Tibial nerve (tissue), 4 donors: Measurements from ENCODE around the gene GHR. TPM values are rescaled to one million over a fixed set of nuclear protein-coding genes. Genes with fewer than 3 reads are reported as not detected.
A peak's percentile ranks its signal among the peaks of the same experiment; 100 is the strongest.

Source experiments
- DNase-seq, 2 donors: peaks; one replicate each; pipeline ENCODE4 v3.0.0-alpha.2; 2019; ENCODE audit warnings: low spot score in 2 of 2
- H3K27ac ChIP-seq, 4 donors: fragments of 200-600 bp; sonication (generic) in 3 of 4; one replicate each; pipeline ENCODE4 v1.5.1; 2017 to 2019; ENCODE audit warnings: mild to moderate bottlenecking in 1 of 4
- H3K27me3 ChIP-seq, 2 donors: fragments of 200-600 bp; sonication (generic) in 1 of 2; one replicate each; pipeline versions ENCODE4 v1.5.1 to v1.6.0; 2017 to 2019
- H3K36me3 ChIP-seq, 3 donors: fragments of 200-600 bp; sonication (generic); one replicate each; pipeline ENCODE4 v1.5.1; 2018 to 2019
- H3K4me1 ChIP-seq, 4 donors: fragments of 200-600 bp; sonication (generic) in 3 of 4; one replicate each; pipeline ENCODE4 v1.5.1; 2017 to 2019
- H3K4me3 ChIP-seq, 4 donors: fragments of 200-600 bp; sonication (generic) in 3 of 4; one replicate each; pipeline ENCODE4 v1.5.1; 2017 to 2019; ENCODE audit warnings: mild to moderate bottlenecking in 1 of 4, moderate library complexity in 1 of 4
- H3K9me3 ChIP-seq, 4 donors: fragments of 200-600 bp; sonication (generic) in 3 of 4; one replicate each; pipeline ENCODE4 v1.5.1; 2017 to 2019
- EP300 ChIP-seq, 2 donors: sonication (generic); formaldehyde crosslinking; IDR thresholded peaks; one replicate each; pipeline ENCODE4 v1.6.1; 2017; ENCODE audit warnings: antibody characterized with exemption in 2 of 2, mild to moderate bottlenecking in 1 of 2
- POLR2A ChIP-seq, 2 donors: fragments of 450-650 bp; IDR thresholded peaks; one replicate each; pipeline ENCODE4 v1.6.1; 2017; ENCODE audit warnings: antibody characterized with exemption in 2 of 2, mild to moderate bottlenecking in 2 of 2, moderate library complexity in 2 of 2
- WGBS, 2 donors: methylation state at CpG; one replicate each; pipeline ENCODE4 v1.1.5; 2018; 5-methylcytosine and 5-hydroxymethylcytosine counted together
- total RNA-seq, 4 donors: library from RNA; depleted of rRNA; stranded (reverse); fragments of >200 nt; gene quantifications; one replicate each; pipeline ENCODE4 v1.1.0, GENCODE V29; 2016
- TF ChIP-seq, protein P1 (sequence below), 5 experiments: fragments of 200-600 bp in 3 of 5; fragments of 450-650 bp in 2 of 5; sonication (generic) in 3 of 5; IDR thresholded peaks; one replicate each; pipeline ENCODE4 v1.5.1; 2016 to 2019; ENCODE audit warnings: antibody characterized with exemption in 5 of 5, mild to moderate bottlenecking in 3 of 5, moderate library complexity in 2 of 5

GHR gene
- total RNA-seq, 4 donors from 2014 or later, result 30.2 to 39.6 (median 39.2) TPM

DNA sequence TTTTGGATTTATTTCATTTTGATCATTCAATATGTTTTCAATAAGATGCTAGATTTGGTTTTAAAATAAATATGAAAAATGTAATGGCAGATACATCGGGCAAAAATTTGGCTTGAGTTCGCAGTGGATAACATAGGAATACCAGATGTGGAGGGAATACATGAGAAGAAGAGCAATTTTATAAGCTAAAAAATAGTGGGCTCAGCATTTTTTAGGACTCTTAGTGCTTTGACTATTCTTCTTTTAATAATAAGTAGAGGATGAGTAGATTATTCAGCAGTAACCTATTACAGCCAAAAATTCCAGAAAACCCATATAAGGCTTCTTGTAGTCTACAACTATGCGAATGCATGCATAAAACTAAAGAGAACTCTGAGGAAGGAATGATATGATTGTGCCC, 22.8 kb upstream of the GHR start:
- no peaks in the 10 kb centered on the region for H3K36me3 ChIP-seq
- no peak overlapping the region for H3K4me3 ChIP-seq
- no peak for DNase-seq
- H3K27me3 ChIP-seq, result no peaks in the 10 kb centered on the region
- no peaks in the 10 kb centered on the region for H3K9me3 ChIP-seq
- H3K4me1 ChIP-seq, result peaks cover 0 to 5% (median 0%) of the 10 kb centered on the region in 4 donors
- WGBS, 2 donors, result 86 to 90% methylated on average over 3 of the region's 3 CpGs
- no peak overlapping the region for H3K27ac ChIP-seq
- TF ChIP-seq POLR2A (IDR thresholded peaks at IDR 0.05), result no peak
- TF ChIP-seq, protein P1, sequence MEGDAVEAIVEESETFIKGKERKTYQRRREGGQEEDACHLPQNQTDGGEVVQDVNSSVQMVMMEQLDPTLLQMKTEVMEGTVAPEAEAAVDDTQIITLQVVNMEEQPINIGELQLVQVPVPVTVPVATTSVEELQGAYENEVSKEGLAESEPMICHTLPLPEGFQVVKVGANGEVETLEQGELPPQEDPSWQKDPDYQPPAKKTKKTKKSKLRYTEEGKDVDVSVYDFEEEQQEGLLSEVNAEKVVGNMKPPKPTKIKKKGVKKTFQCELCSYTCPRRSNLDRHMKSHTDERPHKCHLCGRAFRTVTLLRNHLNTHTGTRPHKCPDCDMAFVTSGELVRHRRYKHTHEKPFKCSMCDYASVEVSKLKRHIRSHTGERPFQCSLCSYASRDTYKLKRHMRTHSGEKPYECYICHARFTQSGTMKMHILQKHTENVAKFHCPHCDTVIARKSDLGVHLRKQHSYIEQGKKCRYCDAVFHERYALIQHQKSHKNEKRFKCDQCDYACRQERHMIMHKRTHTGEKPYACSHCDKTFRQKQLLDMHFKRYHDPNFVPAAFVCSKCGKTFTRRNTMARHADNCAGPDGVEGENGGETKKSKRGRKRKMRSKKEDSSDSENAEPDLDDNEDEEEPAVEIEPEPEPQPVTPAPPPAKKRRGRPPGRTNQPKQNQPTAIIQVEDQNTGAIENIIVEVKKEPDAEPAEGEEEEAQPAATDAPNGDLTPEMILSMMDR (IDR thresholded peaks at IDR 0.05), result no peak
- no peak for TF ChIP-seq EP300 (IDR thresholded peaks at IDR 0.05)

DNA sequence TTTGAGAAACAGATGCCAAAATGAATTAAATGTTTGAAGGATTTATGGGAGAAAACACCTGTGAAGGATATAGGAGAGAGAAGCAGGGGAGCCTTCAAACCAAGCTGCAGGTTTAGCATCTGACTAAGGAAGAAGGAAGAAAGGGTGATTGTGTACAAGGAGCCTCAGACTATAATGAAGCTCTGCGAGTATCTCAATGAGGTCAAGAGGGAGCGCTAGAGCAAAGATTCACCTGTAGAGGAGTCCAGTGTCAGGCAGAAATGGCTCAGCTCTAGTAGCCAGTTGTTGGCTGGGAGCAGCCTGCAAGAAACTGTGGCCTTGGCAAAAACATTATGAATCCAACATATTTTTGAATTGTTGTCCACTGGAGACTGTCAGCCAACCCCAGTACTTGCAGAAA, 20.0 kb upstream of the GHR start:
- no peak for DNase-seq
- 87 to 92% methylated on average over 2 of the region's 2 CpGs for WGBS, 2 donors
- TF ChIP-seq, protein P1 (IDR thresholded peaks at IDR 0.05), result no peak
- TF ChIP-seq POLR2A (IDR thresholded peaks at IDR 0.05) (no peak), EP300 (IDR thresholded peaks at IDR 0.05) (no peak)
- H3K9me3 ChIP-seq, result no peaks in the 10 kb centered on the region
- peaks cover 0 to 5% (median 0%) of the 10 kb centered on the region in 4 donors for H3K4me1 ChIP-seq
- H3K4me3 ChIP-seq, result no peak overlapping the region
- H3K27ac ChIP-seq, result no peak overlapping the region
- H3K36me3 ChIP-seq, result no peaks in the 10 kb centered on the region
- no peaks in the 10 kb centered on the region for H3K27me3 ChIP-seq

DNA sequence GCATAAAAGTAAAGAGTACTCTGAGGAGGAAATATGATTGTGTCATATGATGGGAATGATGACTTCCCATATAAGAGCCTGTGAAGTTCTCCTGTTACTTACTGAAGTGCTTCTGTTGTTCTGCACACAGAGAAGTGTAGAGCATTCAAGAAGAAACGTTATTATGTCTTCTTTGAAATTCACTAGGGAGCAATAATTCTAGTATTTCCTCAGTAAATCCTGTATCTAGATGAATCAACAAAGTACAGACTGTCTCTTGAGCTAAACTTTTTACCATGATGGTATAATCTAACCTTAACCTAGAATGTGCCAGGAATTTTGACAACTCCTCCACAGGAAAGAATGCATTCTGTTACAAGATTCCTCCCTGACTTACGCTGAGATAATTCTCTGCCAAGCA, 18.9 kb upstream of the GHR start:
- 28 to 35% methylated on average over 2 of the region's 2 CpGs for whole genome bisulfite sequencing, 2 donors
- DNase-seq, result no peak
- Histone ChIP-seq H3K4me3 (no peak overlapping the region), H3K4me1 (peaks cover 0 to 5% (median 0%) of the 10 kb centered on the region in 4 donors), H3K9me3 (no peaks in the 10 kb centered on the region), H3K36me3 (no peaks in the 10 kb centered on the region), H3K27me3 (no peaks in the 10 kb centered on the region), H3K27ac (no peak overlapping the region)
- TF ChIP-seq POLR2A (IDR thresholded peaks at IDR 0.05) (no peak), EP300 (IDR thresholded peaks at IDR 0.05) (no peak)
- TF ChIP-seq, protein P1 (IDR thresholded peaks at IDR 0.05), result no peak

DNA sequence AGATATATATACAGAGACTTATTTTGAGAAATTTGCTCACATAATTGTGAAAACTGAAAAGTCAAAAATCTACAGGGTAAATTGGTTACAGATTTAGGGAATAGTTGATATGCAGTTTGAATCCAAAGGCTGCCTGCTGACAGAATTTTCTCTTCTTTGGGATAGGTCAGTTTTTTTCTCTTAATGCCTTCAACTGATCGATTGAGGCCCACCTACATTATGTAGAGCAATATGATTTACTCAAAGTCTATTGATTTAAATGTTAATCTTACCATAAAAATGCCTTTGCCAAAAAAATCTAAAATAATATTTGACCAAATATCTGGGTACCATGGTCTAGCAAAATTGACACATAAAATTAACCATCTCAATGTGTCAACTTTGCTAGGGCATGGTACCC, 3.9 kb upstream of the GHR start:
- 88 to 93% methylated on average over 1 of the region's 1 CpG for WGBS, 2 donors
- Histone ChIP-seq H3K27me3 (no peaks in the 10 kb centered on the region), H3K27ac (no peak overlapping the region), H3K4me3 (no peak overlapping the region), H3K9me3 (peaks cover 0 to 6% (median 0%) of the 10 kb centered on the region in 4 donors), H3K36me3 (no peaks in the 10 kb centered on the region), H3K4me1 (peaks cover 0 to 9% (median 0%) of the 10 kb centered on the region in 4 donors)
- DNase-seq, result no peak
- TF ChIP-seq, protein P1 (IDR thresholded peaks at IDR 0.05), result no peak
- TF ChIP-seq EP300 (IDR thresholded peaks at IDR 0.05) (no peak), POLR2A (IDR thresholded peaks at IDR 0.05) (no peak)

DNA sequence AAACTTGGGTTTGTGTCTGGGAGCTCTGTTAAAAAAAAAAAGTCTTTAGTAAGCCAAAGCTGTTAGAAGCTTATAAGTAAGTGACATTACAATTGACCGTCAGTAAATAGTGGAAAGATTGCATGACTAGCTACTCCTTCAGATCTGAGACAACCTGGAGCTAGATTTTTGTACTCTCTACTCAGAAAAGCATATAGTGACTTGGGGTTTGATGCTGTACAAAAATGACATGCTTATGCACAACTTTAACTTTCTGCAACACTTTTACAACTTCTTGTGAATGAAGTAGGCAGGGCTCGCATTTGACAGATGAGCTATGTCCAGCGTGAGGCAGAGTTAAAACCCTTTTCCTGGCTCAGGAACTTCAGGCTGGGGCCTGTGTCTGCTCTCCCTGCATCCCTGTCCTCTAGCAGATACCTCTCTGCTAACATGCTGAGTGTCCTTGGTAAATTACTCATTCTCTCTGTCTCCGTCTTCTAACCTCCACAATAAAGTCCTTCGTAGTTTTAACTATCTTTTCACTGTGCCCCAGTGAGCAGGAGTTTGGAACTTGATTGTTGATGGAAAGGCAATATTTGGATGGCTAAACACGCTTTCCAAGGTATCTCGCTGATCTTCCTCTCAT, 471 bp upstream of the GHR start:
- Histone ChIP-seq H3K9me3 (no peaks in the 10 kb centered on the region), H3K4me3 (peak overlapping the region; percentile 55 to 80 (median 67)), H3K36me3 (no peaks in the 10 kb centered on the region), H3K27me3 (no peaks in the 10 kb centered on the region), H3K27ac (peak overlapping the region; percentile 60 to 87 (median 72)), H3K4me1 (peaks cover 0 to 24% (median 2%) of the 10 kb centered on the region in 4 donors)
- WGBS, 2 donors, result 11 to 21% methylated on average over 7 of the region's 7 CpGs
- TF ChIP-seq, protein P1 (IDR thresholded peaks at IDR 0.05), result no peak
- no peak for TF ChIP-seq EP300 (IDR thresholded peaks at IDR 0.05)
- no peak for TF ChIP-seq POLR2A (IDR thresholded peaks at IDR 0.05)
- peak in 1 of 2 donors; percentile 4 for DNase-seq
